Superior temporal gyrus (tissue), 1 donor: ENCODE results near the gene SLC16A1.
"Not testable (repeated sequence)": the region's sequence is repeated elsewhere in the genome, so short reads cannot be mapped to it uniquely, and the experiment has no call there.

ENCODE experiments used
- DNase-seq: peaks from one replicate; pipeline ENCODE4 v3.0.0-alpha.2; 2016; ENCODE audit errors: extremely low spot score

The SLC16A1 gene

DNA sequence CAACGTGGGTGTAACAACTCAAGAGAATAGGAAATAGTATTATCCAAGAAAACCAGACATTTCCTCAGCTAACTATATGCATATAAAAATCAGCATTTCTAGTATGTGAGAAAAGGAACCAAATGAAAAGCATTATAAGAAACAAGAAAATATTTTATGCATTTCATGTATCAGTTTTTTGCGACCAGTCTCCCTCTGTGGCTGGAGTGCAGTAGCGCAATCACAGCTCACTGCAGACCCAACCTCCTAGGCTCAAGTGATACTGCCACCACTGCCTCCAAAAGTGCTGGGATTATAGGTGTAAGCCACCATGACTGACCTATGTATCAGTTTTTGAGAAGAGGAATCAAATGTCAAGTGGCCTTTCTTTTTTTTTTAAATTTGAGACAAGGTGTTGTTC lies 31.0 kb downstream of the SLC16A1 start:
- no peak for DNase-seq

DNA sequence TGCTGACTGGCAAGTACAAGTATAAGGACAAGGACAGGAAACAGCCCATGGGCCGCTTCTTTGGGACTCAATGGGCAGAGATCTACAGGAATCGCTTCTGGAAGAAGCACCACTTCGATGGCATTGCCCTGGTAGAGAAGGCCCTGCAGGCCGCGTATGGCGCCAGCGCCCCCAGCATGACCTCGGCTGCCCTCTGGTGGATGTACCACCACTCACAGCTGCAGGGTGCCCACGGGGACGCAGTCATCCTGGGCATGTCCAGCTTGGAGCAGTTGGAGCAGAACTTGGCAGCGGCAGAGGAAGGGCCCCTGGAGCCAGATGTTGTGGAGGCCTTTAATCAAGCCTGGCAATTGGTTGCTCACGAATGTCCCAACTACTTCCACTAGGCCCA lies 32.0 kb downstream of the SLC16A1 start:
- DNase-seq = no peak

DNA sequence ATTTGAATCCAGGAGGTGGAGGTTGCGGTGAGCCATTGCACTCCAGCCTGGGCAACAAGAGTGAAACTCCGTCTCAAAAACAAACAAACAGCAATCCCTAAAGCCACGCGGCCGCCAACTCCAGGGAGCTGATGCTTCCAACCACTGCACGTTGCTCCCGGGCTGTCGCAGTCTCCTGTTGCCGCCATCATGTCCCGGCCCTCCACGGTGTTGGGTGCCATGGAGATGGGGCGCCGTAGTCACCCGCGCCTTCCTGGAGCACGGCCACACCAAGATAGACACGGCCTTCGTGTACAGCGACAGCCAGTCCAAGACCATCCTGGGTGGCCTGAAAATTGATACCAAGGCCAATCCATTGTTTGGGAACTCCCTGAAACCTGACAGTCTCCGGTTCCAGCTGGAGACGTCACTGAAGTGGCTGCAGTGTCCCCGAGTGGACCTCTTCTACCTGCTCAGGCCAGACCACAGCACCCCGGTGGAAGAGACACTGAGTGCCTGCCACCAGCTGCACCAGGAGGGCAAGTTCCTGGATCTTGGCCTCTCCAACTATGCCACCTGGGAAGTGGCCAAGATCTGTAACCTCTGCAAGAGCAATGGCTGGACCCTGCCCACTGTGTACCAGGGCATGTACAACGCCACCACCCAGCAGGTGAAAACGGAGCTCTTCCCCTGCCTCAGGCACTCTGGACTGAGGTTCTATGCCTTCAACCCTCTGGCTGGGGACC lies 32.6 kb downstream of the SLC16A1 start:
- no peak for DNase-seq

DNA sequence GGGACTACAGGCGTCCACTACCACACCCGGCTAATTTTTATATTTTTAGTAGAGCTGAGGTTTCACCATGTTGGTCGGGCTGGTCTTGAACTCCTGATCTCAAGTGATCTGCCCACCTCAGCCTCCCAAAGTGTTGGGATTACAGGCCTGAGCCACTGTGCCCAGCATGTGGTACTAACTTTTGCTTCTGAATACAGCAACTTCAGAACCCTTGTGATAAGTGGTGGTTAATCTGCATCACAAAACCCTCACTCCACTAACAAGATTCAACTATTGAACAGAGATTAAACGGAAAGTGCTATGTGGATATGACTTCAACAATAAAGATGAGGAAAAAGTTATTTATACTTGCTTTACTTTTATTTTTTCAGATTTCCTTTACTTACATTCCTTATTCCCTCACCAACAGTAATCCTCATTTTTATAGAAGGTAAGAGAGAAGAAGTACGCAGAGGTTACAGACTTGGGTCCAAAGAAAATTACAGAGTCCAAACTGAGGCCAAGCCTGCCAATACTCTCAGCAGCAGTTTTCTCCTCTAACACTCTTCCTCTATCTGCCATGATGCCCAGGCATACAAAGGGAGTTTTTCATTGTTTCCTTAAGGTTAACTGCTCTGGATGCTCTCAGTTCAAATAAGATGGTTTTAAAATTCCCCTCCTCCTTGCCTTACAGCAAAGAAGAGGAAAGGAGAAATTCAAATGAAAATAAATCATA lies 44.3 kb downstream of the SLC16A1 start:
- DNase-seq = no peak

DNA sequence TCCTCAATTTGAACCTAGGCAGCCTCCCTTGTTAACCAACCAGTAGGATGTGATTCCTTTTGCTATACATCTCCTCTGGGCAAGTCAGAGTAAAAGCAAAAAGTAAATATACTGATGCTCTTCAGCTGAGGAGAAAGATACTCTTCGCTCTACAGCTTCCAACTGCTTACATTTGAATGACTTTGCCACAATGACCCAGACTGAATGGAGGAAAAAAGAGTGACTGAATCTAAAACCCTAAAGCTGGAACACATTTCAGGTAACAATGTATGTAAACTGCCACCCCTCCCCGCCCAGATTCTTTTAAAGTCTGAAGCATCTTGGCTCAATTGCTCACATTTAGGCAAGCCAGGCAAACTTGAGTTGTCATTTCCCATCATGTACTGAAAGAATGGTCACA lies 46.1 kb downstream of the SLC16A1 start:
- DNase-seq = no peak

DNA sequence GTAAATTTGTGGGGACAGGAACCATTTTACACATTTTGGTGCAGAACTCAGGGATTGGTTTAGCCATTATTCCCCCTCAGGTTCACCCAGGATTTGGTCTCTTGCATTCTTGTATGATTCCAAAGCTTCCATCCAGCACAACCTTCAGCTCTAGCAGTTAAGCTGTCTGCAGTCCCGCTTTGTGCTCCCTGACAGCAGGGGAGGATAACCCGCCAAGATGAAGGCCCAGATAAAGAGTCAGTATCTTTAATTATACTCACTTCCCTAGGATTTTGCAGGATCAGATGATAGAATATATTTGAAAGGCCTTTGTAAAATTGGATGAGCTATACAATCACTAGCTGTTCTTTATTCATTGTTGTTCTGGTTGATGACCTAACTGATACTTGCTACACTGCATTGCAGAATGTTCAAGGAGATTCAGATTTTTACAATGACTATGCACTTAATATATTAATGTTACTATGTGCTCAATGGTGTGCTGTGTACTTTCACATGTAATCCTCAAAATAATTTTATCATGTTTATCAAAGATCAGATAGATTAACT lies 49.8 kb downstream of the SLC16A1 start:
- DNase-seq = peak; percentile 58

DNA sequence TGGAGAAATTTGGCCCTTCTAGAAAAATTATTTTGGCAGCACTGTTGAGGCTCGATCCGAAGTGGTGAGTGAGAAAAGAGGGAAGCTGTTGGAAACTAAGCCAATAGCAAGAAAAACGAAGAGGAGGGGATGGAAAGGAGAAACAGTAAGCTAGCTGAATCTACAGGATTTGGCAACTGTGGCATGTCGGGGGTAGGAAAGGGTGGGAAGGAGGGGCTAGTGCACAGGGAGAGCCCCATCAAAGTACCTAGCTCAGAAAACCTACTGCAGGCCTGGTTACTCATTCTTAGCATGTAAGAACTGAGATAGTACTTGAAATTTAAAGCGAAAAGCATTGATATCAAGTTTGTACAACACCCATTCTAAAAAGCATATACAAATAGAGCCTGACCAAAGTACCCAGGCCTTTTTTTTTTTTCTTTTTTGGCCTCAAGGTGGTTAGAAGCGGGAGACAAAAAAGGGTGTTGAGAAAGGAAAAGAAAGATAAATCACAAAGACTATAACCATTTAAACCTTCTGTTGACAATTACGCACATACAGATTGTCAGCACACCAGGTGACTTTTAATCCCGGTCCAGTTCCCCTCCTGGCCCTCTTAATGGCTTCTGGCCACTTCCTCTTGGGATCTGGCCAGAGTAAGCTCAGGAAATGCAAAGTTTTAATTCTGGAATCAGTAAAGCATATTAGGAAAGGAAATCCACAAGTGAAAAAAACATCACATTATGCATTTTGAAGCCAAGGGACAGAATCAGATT lies 50.4 kb downstream of the SLC16A1 start:
- peak; percentile 10 for DNase-seq

DNA sequence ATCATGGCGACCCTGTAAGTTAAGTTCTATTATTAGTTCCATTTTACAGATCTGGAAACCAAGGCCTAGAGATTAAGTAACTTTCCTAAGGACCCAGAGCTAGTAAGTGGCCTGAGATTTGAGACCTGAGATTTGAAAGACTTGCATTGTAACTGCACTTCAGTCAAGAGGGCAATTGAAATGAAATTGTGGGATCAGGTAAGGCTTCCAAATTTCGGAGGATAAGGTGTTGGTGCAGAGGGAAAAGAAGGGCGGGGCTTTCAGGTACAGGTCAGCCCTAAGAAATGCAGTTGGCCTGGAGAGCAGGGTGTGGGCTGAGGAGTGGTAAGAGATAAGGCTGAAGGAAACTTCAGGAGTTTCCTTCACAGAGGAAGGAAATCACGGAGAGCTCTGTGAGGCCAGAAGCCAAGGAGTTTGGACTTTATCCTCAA lies 51.1 kb downstream of the SLC16A1 start:
- peak; percentile 2 for DNase-seq

DNA sequence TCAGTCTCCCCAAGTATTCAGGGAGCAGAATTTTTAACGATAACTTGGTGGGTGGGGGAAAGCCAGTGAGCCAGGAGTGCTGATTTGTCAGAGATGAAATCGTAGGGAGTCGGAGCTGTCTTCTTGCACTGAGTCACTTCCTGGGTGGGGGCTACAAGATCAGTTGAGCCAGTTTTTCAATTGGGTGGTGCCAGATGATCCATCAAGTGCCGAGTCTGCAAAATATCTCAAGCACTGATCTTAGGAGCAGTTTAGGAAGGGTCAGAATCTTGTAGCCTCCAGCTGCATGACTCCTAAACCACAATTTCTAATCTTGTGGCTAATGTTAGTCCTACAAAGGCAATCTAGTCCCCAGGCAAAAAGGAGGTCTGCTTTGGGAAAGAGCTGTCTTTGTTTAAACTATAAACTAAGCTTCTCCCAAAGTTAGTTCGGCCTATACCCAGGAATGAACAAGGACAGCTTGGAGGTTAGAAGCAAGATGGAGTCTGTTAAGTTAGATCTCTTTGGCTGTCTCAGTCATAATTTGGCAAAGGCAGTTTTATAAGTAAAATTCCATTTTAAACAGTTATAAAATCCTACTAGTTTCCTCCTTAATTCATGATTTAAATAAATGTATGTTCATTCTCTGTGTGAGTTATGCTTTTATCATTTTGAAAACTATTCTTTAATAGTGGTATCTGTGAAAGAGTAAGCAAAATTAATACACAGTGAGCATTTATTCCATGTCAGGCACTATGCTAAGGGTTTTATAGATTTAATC lies 51.7 kb downstream of the SLC16A1 start:
- peak; percentile 2 for DNase-seq

DNA sequence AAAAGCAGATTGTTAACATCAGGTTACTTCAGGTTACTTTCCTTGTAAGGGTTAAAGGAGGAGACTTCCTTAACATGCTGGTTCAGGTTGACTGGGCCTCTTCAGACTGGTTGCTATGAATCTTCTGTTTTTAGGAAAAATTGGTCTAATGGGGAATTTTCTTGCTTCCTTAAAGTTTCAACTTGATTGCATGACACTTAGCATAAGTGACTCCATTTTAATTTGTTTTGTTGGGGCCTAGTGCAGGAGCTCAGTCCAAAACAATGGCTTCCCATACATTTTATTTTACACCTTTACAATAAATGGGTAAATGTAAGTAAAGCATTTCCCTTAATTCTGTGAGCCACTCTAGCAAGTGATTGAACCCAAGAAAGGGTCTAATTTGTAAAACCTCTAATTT lies 53.8 kb downstream of the SLC16A1 start:
- DNase-seq = peak; percentile 1

DNA sequence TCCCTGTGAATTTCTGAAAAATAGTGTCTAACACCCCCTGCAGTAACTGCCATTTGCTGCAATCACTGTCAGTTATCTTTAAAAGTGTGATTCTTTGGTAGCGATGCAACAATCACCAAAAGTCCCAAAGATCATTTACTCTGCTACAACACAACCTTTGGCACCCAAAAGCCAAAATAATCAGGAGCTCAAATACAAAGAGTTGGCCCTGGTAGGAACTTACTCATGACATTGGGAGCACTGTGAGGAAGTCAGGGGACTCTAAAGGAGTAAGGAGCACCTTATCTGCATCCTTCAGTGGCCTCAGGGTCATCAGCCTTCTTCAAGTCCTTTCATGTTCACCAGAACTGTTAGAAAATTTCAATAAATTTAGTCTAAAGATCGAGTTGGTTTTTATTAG lies 54.6 kb downstream of the SLC16A1 start:
- DNase-seq = peak; percentile 3

DNA sequence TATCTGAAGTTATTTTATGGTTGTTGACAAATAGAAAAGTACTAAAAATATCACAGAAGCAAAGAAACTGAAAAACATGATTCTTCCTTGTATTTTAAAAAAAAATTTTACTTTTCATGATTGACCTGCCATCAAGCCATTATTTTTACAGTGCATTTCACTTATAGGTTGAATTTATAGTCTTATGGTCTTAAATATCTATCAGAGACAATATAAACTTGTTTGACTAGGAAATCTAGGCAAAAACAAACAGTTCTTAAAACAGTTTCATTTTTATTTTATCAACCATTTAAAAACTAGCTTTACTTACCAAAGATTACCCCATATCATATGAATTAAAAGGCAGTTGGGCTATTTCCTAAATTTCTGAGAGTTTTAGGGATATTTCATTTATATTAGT lies 59.2 kb downstream of the SLC16A1 start:
- DNase-seq = no peak

DNA sequence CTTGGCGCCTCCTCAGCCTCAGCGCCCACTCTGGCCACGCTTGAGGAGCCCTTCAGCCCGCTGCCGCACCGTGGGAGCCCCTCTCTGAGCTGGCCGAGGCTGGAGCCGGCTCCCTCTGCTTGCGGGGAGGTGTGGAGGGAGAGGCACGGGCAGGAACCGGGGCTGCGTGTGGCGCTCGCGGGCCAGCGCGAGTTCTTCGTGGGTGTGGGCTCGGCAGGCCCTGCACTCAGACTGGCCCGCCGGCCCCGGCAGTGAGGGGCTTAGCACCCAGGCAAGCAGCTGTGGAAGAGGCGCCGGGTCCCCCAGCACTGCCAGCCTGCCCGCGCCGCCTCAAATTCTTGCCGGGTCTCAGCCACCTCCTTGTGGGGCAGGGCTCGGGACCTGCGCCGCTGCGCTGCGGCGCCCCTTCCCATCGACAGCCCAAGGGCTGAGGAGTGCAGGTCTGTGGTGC lies 61.4 kb downstream of the SLC16A1 start:
- DNase-seq = no peak

DNA sequence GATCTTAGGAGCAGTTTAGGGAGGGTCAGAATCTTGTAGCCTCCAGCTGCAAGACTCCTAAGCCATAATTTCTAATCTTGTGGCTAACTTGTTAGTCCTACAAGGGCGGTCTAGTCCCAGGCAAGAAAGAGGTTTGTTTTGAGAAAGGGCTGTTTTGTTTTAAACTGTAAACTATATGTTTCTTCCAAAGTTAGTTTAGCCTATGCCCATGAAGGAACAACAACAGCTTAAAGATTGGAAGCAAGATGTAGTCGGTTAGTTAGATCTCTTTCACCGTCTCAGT lies 62.0 kb downstream of the SLC16A1 start:
- no peak for DNase-seq

DNA sequence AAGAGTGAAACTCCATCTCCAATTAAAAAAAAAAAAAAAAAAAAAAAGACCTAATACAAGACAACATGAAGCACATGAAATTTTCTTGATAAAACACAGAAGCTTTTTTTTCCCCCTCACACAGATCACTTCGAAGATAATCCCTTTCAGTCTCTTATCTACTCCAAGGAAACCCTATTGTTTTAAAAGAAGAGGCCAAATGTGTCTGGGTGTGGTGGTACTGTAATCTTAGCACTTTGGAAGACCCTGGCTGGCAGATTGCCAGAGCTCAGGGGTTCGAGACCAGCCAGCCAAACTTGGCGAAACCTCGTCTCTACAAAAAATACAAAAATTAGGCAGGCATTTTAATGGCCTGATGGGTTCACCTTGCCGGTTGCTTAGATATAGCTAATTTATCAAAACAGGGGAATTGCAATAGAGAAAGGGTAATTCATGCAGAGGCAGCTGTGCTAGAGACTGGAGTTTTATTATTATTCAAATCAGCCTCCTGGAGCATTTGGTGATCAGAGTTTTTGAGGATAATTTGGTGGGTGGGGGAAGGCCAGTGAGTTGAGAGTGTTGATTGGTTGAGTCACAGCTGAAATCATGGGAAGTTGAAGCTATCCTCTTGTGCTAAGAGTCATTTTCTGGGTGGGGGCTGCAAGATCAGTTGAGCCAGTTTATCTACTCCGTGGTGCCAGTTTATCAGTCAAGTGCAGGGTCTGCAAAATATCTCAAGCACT lies 62.5 kb downstream of the SLC16A1 start:
- no peak for DNase-seq

DNA sequence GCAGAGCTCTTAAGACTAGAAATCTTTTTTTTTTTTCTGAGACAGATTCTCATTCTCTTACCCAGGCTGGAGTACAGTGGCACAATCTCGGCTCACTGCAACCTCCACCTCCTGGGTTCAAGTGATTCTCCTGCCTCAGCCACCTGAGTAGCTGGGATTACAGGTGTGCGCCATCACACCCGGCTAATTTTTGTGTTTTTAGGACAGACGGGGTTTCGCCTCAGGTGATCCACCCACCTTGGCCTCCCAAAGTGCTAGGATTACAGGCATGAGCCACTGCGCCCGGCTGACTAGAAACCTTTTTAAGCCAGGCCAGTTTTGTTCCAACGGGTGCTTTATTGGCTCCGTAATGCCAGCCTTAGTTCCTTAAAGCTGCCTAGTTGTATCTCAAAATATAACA lies 66.1 kb downstream of the SLC16A1 start:
- not testable (repeated sequence) for DNase-seq

DNA sequence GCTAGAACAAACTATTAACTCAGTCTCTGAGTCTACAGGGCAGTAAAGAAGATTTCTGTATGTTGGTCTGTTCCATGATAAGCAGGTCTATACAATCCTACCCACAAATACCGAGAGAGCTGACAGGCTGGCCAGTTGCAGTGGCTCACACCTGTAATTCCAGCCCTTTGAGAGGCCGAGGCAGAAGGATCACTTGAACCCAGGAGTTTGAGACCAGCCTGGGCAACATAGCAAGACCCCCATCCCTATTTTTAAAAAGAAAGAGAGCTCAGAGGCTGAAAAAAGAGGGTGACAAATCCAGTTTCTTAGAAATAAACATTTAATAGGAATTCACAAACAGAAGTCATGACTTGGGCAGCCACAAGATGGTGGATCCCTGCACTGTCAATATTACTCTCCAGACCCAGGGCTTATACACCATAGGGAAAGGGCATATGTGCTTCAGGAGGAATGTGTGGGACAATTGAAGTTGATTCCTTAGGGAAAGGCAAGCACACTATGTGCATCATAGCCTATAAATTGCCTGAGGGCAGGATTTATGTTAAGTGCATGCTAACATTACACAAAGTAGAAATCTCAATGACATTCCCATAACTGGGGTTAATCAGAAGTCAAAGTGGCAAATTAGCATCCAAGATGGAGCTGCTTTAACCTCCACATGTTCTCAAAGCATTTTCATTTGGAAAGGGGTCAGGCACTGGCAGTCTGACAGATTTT lies 66.8 kb downstream of the SLC16A1 start:
- no peak for DNase-seq

DNA sequence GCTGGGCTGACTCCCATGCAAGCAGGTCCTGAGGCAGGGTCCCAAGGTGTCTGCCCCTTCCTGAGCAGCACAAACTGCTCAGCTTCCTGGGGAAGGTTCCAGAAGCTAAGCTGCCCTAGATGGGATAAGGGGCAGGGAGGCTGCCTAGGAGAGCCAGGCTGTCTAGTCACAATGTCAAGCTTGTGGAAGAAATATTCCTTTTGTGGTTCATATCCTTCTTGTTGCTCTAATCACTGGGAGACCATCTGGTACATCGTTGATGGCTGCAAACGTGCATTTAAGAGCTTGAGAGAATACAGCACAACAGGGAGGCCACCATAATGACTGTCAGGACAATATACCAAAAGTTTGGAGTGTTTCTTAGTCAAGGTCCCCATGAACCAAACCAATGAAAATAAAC lies 67.4 kb downstream of the SLC16A1 start:
- no peak for DNase-seq

DNA sequence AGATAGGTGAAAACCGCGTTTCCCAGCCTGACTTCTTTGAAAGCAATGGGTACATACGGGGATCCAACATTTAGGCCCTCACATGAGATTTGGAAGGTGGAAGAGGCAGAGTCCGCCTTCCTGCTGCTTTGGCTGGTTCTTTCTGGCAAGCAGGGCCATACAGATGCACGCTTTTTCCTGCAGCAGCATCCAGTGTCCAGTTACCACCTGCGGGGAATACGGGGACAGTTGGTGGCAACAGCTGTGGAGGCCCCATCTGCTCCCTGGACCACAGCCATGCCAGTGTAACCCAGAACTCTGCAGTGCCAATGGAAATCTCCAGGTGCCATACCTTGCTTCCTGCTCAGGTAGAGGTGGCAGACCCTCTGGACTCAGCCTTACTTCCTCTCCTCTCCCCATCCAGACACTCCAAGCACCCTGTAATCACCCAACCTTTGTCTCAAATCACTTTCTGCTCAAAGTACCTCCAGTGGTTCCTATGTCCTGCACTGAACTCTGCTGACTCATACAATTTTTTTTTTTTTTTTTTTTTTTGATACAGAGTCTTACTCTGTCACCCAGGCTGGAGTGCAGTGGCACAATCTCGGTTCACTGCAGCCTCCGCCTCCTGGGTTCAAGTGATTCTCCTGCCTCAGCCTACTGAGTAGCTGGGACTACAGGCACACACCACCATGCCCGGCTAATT lies 68.3 kb downstream of the SLC16A1 start:
- no peak for DNase-seq

DNA sequence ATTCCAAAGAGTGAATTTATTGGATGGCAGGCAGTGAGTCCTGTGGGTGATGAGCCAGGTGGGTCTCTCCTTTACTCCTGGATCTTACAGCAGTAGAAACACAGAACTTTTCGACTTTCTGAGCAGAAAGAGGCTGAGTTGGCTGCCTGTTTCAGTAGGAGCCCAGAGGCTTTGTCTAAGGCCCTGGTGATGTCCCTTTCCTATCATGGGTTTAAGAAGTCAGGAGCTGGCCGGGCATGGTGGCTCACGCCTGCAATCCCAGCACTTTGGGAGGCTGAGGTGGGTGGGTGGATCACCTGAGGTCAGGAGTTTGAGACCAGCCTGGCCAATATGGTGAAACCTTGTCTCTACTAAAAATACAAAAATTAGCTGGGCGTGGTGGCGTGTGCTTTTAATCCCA lies 71.0 kb downstream of the SLC16A1 start:
- not testable (repeated sequence) for DNase-seq
